IPS-18c (cell line): ENCODE measurements around the gene LRRC23.

Experiments used
- H3K4me3 ChIP-seq: 2 replicates; pipeline ENCODE4 v1.7.0; 2013; ENCODE audit warnings: low read depth, mild to moderate bottlenecking, low read length, moderate library complexity; ENCODE audit not compliant: insufficient read depth
- H3K9me3 ChIP-seq: one replicate; pipeline ENCODE4 v1.6.1; 2013; ENCODE audit warnings: mild to moderate bottlenecking, low read length, moderate library complexity; ENCODE audit not compliant: control insufficient read depth, insufficient read depth

The LRRC23 gene

DNA sequence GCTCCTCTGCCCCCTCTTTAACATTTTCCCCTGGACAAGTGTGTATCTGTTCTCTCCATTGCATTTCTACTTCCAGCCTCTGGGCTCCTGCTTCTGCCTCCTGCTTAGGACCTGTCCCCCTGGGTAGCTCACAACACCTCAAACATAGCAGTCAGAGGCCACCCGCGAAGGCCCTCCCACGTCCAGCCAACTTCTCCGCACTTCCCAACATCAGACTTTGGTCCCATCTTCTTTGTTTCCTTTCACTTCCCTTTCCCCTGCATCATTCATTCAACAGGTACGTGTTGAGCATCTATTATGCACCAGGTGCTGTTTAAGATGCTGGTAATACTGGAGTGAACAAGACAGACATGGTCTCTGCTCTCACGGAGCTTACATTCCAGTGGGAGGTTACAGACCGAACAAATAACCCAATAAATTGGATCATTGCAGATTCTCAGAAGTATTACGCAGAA is 42.3 kb downstream of the LRRC23 start:
- Histone ChIP-seq H3K4me3 (peak overlapping the region; percentile 67), H3K9me3 (no peaks in the 10 kb centered on the region)

GRCh38 chr12:6947615-6948014 is 43.0 kb downstream of the LRRC23 start:
- no peaks in the 10 kb centered on the region for H3K9me3 ChIP-seq
- no peak overlapping the region for H3K4me3 ChIP-seq

DNA sequence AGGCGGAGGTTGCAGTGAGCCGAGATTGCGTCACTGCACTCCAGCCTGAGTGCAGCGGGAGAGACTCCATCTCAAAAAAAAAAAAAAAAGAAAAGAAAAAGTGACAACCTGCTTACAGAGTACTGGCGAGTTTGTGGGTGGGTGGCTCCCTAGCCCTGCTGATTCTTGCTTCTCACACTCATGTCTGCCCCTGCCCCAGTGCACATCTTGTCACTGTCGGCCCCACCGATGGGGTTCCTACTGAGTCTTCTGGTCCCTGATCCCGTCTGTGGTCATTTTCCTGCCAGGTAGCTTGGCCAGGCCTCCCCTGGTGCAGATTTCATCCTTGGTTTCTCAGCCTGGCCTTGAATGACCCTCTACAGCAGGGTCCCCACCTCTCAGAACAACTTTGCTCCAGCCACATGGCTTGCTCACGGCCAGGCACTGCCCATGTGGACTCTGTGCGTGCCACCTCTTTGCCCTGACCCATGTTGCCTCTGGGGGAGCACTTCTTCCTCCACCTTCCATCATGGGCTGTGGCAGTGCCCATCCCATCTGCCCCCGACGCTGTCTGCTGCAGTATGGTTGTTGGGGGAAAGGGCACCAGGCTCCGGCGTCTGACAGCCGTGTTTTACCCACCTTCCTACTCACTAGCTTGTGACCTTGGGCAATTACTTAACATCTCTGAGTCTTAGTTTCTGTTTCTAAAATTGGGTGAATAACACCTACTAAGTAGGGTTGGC is 44.4 kb downstream of the LRRC23 start:
- no peak overlapping the region for H3K4me3 ChIP-seq

DNA sequence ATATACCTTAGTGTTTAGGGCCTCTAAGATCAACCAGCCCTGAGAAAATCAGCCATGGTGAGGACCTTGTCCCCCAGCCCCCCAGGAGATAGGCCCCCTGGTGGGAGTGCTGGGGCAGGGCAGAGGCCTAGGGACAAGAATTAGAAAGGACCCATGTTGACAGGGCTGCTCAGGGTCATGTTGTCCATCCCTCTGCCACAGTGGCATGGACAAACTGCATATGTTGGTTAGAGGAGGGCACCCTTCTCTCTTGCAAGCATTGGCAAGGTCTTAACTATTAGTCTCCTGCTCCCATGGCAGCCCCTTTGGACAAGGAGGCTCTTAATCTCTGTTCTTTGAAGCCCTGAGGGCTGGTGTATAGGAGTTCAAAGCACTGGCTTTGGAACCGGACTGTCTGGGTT is 45.8 kb downstream of the LRRC23 start:
- Histone ChIP-seq H3K4me3 (no peak overlapping the region), H3K9me3 (no peaks in the 10 kb centered on the region)

More for the DNA sequence above, 44.4 kb downstream of the LRRC23 start:
- H3K9me3 ChIP-seq = no peaks in the 10 kb centered on the region

DNA sequence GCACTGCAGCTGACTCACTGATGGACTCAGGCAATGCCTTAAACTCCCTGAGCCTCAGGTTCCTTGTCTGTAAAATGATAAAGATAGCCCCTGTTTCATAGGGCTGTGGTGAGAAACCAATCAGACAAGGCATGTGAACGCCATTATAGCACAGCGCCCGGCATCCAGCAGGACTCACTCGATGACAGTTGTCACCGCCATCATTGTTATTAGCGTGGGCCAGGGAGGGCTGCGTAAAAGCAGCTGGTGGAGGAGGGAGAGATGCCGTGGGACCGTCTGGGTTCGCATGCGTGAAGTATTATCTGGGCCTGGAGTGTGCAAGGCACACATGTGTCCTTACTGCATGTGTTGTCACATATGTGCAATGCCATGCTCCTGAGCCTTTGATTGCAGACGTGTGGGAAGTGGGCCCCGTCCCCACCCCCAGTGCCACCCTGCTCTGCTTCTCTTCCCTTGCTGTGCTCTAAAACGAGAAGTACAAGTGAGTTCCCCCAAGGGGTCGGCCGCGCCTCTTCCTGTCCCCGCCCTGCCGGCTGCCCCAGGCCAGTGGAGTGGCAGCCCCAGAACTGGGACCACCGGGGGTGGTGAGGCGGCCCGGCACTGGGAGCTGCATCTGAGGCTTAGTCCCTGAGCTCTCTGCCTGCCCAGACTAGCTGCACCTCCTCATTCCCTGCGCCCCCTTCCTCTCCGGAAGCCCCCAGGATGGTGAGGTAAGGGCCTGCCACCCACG is 46.4 kb downstream of the LRRC23 start, which contains the start of gene PTPN6:
Gene PTPN6 (plus strand): TSS at position 546 of the 730 bp plus-strand sequence. CDS start 157 bp downstream, at position 703.
- no peaks in the 10 kb centered on the region for H3K9me3 ChIP-seq
- H3K4me3 ChIP-seq = no peak within 1 kb of the TSS

GRCh38 chr12:6951551-6952120 is 47.0 kb downstream of the LRRC23 start:
- Histone ChIP-seq H3K4me3 (no peak overlapping the region), H3K9me3 (no peaks in the 10 kb centered on the region)

DNA sequence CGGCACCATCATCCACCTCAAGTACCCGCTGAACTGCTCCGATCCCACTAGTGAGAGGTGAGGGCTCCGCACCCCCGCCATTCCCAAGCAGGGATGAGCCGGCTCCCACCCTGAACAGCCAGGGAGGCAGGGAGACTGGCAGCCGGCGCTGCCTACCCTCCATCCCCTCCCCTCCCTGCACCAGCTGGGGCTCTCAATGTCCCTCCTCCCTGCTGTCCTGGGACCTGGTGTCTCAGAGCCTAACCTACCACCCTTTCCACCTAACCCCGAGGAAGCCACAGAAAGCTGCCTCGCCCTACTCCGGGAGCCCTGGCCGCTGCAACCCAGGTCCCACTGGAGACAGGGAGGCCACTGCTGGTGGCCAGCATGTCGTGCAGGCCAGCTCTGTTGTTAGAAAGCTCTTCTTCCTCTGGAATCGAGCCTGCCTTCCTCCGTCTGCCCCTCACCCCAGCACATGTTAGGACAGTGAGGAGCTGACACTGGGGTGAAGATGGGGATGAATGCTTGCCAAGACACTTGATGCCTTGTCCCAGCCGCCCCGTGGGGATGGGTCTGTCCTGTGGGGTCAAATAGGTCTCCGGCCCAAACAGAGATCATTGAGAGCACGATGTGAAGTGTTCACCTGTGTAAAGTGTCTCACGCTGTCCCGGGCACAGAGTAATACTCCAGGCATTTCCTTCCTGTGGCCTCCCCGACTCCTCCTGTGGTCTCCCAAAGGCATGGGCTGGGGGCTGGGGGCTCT is 47.7 kb downstream of the LRRC23 start:
- Histone ChIP-seq H3K4me3 (no peak overlapping the region), H3K9me3 (no peaks in the 10 kb centered on the region)

DNA sequence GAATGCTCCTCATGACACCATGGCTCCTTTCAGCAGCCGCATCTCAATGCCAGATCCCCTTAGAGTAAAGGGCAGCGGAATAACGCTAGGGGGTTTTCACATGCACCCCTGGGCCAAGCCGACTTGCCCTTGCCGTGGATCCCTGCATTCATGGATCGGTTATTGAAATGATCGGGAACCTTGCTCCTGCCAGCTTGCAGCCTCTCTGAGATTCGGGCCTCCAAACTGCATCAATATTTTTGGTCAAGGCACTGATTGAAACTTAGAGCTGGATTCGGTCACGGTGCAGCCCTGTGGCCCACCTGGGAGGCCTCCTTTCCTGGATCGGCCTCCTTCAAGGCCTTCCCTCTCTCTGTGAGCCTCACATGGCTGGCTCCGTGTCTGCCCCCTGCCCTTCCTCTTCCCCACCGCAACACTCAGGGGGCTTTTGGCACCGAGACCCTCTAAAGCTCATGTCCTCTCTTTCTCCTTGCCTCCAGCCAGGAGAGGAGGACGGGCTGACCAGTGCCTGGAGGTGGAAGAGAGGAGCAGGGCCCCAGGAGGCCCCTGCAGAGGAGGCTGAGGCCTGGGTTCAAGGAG is 48.3 kb downstream of the LRRC23 start:
- no peak overlapping the region for H3K4me3 ChIP-seq
- H3K9me3 ChIP-seq = no peaks in the 10 kb centered on the region

DNA sequence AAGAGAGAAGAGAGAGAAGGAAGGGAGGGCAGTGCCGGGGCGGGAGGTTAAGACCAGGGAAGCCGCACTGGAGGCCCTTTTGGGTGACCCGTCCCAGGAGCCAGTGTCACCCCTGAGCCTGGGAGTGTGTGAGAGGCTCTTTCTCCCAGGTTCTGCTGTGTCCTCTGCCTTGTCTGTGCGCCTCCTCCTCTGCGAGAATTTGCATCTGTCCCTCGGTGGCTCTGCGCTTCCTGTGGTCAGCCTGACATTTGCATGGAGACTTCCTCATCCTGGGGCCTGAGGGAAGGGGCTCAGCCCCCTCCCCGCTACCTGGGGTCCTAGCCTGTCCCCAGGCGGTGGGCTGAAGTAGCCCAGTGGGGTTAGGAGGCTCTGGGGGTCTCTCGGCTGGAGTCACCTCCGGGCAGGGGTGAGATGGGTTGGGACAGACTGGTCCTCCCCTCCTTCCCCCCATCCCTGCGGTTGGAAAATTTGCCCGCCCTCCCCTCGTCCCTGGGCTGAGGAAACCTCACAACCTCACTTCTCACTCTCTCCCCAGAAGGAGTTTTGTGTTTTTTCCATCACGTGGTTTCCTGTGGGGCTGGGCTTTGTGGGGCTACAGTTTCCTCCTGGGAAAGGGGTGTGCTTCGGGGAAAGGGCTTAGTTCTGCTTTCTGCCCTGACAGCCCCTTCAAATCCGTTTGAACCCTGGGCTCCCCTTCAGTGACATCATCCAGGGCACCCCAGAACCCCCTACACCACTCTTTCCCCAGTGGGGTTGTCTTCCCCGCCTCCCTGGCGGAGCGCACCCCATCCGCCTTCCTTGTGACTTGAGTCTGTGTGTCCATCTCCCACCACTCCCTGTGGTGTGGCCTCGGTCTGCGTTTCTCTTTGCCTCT is 49.1 kb downstream of the LRRC23 start:
- Histone ChIP-seq H3K4me3 (no peak overlapping the region), H3K9me3 (no peaks in the 10 kb centered on the region)

DNA sequence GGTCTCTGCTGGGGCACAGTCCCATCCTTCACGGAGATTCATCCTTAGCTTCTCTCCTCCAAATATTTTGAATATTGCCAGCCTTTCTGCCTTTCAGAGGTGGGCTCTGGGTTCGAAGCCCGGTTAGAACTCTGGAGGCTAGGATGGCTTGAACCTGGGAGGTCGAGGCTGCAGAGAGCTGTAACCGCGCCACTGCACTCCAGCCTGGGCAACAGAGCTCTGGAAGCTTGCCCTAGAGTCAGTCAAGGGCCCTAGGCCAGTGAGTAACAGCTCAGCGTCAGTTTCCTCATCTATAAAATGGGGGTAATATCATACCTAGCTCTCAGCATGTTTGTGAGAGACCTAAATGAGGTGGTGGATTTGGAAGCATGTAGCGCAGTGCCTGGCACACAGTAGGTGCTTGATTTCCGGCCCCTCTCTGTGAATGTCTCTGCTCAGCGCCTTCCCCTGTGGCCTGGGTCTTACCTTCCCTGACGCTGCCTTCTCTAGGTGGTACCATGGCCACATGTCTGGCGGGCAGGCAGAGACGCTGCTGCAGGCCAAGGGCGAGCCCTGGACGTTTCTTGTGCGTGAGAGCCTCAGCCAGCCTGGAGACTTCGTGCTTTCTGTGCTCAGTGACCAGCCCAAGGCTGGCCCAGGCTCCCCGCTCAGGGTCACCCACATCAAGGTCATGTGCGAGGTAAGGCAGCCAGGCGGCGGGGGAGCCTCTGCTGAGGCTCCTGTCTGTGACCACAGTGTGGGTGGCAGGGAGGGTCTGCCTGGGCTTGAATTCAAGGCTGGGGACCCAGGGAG is 49.9 kb downstream of the LRRC23 start:
- Histone ChIP-seq H3K9me3 (no peaks in the 10 kb centered on the region), H3K4me3 (no peak overlapping the region)

- H3K4me3 ChIP-seq = no peak overlapping the region
- peaks cover 2% of the 10 kb centered on the region for H3K9me3 ChIP-seq
Measured at GRCh38 chr12:6955108-6956020, 50.7 kb downstream of the LRRC23 start.

- Histone ChIP-seq H3K4me3 (no peak overlapping the region), H3K9me3 (peaks cover 2% of the 10 kb centered on the region)
Measured at GRCh38 chr12:6956021-6956727, 51.6 kb downstream of the LRRC23 start.

GRCh38 chr12:6957151-6957701 is 52.6 kb downstream of the LRRC23 start:
- Histone ChIP-seq H3K4me3 (no peak overlapping the region), H3K9me3 (peaks cover 2% of the 10 kb centered on the region)
